AG09319 (cell line): ENCODE data around the gene ALPG.
"Not testable (repeated sequence)": the region's sequence is repeated elsewhere in the genome, so short reads cannot be mapped to it uniquely, and the experiment has no call there.

Source experiments
- DNase-seq: peaks from one replicate; pipeline ENCODE4 v3.0.0-alpha.2; 2010; ENCODE audit warnings: low read depth; ENCODE audit errors: extremely low read depth
- TF ChIP-seq, protein P1 (sequence below): IDR thresholded peaks from 2 replicates; pipeline ENCODE4 v1.5.1; 2011; ENCODE audit warnings: low read depth, mild to moderate bottlenecking, inconsistent platforms, low read length, moderate library complexity

The ALPG gene

DNA sequence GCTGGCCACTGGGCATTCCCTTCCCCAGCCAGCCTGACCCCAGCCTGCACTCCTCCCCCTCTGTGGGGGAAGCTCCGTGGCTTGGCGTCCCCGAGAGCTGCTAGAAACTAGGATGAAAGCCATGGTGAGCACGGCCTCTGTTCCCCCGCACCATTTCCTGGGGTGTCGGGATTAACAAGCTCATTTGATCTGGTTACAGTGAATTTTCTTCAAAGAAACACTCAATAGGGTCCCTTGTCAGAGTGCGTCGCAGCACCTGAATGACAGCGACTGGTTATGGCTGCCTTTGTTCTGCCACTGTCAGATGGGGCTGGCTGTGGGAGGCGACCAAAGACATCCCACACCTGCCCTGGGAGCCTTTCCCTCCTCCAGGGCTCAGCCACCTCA, 41.7 kb downstream of the ALPG start:
- TF ChIP-seq, protein P1, sequence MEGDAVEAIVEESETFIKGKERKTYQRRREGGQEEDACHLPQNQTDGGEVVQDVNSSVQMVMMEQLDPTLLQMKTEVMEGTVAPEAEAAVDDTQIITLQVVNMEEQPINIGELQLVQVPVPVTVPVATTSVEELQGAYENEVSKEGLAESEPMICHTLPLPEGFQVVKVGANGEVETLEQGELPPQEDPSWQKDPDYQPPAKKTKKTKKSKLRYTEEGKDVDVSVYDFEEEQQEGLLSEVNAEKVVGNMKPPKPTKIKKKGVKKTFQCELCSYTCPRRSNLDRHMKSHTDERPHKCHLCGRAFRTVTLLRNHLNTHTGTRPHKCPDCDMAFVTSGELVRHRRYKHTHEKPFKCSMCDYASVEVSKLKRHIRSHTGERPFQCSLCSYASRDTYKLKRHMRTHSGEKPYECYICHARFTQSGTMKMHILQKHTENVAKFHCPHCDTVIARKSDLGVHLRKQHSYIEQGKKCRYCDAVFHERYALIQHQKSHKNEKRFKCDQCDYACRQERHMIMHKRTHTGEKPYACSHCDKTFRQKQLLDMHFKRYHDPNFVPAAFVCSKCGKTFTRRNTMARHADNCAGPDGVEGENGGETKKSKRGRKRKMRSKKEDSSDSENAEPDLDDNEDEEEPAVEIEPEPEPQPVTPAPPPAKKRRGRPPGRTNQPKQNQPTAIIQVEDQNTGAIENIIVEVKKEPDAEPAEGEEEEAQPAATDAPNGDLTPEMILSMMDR, result no peak
- DNase-seq, result no peak

DNA sequence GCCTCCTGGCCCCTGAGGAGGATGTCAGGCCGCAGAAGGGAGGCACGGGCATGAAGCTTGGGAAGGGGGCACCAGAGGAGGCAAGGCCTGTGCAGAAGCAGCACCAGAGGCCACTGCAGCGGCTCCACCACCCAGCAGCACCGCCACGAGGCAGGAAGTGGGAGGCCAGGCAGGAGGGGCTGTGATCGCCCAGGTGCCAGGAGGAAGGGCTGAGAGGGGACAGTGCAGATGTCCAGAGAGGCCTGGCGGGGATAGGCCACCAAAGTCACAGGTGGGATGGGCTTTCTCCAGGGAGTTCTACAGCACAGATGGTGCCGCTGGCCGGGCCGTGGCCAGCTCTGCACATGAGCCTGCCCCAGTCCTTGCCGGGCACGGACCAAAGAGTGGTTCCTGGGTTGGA, 43.3 kb downstream of the ALPG start:
- TF ChIP-seq, protein P1, result no peak
- no peak for DNase-seq

DNA sequence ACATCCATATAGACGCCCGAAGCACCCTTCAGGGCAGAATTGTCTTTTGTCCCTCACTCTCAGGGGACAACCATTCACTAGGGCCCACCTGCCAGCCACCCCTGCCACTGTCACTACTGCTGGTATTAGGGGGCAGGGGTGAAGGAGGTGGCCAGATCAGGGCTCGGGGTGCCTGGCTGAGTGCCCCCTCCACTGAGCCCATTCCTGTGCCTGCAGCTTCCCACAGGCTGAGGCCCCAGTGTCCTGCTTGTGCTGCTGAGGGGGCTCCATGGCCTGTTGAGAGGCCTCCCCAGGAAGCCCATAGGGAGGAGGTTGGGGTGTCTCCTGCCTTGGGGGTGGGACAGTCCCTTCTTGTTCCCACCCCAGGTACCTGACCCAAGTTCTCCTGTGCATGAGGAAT, 45.0 kb downstream of the ALPG start:
- not testable (repeated sequence) for DNase-seq

DNA sequence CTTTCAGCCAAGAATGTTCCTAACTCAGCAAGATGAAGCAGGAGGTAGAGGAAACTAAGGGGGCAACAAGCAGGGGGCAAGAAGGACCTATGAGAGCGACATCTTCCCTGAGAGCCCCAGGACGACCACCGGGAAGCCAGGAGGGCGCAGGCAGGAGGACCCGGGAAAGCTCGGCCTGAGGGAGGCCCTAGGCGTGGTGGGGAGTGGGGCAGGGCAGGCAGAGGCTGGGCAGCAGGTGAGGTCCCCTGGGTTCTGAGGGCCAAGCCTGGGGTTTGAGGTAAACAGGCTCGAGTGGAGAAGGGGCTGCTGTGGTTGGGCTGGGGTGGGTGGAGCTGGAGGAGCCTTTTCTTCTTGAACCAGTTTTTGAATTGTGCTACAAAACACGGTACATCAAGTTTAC, 48.0 kb downstream of the ALPG start:
- TF ChIP-seq, protein P1, result no peak

DNA sequence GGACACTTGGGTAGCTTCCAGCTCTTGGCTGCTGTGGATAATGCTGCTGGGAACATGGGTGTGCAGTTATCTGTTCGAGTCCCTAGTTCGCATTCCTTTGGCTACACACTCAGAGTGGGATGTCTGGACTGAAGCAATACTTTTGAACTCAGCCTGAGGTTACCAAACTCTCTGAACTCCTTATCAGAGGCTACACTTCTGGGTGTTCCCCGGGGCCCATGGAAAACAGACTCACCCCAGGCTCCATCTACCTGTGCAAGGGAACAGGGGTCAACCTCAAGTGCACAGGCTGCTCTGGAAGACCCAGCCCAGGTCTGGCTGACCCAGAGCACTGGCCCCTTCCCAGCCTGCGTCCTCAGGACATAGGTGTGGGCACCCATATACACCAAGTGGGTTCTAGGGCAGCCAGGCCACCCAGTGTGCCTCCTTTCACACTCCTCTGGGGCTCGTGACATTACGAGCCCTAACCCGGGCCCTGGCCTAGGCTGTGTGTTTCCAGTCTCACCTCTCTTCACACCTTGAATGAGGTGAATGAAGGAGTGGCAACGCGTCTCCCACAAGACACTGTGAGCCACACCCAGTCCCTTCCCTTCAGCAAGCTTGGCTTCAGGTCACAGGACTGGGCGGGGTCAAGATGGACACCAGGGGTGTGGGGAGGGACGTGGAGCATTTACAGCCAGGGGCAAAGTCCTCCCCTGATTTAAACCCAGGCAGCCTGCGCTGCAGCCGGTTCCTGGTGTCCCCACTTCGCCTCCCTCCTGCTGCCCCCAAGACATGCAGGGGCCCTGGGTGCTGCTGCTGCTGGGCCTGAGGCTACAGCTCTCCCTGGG, 49.0 kb downstream of the ALPG start, which contains the start of gene ALPI:
Gene ALPI, plus strand, starts transcription at position 728 of the 830 bp plus-strand sequence. Its CDS starts 47 bp downstream, at position 775.
- TF ChIP-seq, protein P1, result no peak
- no peak for DNase-seq

More for the DNA sequence above, 48.0 kb downstream of the ALPG start:
- no peak for DNase-seq

DNA sequence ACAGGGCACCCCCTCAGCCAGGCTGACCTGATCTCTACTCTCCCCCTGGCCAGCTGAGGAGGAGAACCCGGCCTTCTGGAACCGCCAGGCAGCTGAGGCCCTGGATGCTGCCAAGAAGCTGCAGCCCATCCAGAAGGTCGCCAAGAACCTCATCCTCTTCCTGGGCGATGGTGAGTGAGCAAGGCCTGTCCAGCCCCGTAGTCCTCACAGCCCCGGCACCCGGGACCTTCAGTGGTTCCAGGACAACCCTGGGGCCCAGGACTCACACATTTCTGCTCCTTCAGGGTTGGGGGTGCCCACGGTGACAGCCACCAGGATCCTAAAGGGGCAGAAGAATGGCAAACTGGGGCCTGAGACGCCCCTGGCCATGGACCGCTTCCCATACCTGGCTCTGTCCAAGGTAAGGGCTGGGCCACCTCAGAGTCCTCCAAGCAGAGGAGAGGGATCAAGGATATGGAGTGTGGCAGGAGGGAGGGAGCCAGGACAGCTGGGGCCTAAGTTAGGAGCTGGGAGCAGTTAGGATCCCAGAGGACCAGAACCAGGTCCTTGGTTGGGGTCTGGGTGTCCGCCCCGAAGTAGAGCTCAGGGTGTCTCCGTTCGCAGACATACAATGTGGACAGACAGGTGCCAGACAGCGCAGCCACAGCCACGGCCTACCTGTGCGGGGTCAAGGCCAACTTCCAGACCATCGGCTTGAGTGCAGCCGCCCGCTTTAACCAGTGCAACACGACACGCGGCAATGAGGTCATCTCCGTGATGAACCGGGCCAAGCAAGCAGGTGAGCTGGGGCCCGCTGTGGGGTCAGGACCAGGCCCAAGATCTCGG, 49.9 kb downstream of the ALPG start:
- TF ChIP-seq, protein P1, result no peak
- DNase-seq, result no peak

DNA sequence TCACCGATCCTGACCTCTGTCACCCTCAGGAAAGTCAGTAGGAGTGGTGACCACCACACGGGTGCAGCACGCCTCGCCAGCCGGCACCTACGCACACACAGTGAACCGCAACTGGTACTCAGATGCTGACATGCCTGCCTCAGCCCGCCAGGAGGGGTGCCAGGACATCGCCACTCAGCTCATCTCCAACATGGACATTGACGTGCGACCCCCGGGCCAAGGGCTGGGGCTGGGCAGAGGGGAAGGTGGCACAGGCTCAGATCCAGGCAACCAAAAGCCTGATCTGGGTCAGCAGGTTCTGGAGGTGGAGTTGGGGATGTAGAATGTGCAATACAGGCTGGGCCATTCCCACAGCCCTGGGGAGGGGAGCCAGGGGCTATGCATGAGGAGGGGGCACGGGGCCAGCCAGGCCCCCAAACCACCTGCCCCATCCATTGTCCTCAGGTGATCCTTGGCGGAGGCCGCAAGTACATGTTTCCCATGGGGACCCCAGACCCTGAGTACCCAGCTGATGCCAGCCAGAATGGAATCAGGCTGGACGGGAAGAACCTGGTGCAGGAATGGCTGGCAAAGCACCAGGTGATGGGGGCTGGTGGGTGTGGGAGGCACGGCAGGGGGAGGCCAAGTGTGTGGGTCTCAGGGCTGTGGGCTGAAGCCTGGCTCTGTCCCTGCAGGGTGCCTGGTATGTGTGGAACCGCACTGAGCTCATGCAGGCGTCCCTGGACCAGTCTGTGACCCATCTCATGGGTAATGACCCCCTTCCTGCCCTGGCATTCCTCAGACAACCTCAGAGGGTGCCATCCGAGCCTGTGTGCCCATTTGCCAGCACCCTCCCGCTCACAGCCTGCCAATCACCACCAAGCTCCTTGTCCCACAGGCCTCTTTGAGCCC, 50.7 kb downstream of the ALPG start:
- TF ChIP-seq, protein P1, result no peak

More for the DNA sequence above, 50.7 kb downstream of the ALPG start:
- DNase-seq, result no peak
